ENCODE results near the gene CFHR5. TPM values are rescaled to one million over a fixed set of nuclear protein-coding genes. Genes with fewer than 3 reads are reported as not detected.
"Not testable (repeated sequence)": the region's sequence is repeated elsewhere in the genome, so short reads cannot be mapped to it uniquely, and the experiment has no call there.

The CFHR5 gene
- total and polyA plus RNA-seq, 2 of the 4 experiments (the other 2 are of a cell fraction) = not detected

- no CpG with 5 or more reads among the region's 6 CpGs for WGBS, 2 experiments (ENCODE audit: extremely low coverage in 2 of 2, insufficient read length in 1 of 2)
- in situ Hi-C loops (cut with MboI; ENCODE audit: low sequenced_read_pairs) = not testable (repeated sequence)
These were observed 35.9 kb upstream of the CFHR5 start for GRCh38 chr1:196941474-196941873.

DNA sequence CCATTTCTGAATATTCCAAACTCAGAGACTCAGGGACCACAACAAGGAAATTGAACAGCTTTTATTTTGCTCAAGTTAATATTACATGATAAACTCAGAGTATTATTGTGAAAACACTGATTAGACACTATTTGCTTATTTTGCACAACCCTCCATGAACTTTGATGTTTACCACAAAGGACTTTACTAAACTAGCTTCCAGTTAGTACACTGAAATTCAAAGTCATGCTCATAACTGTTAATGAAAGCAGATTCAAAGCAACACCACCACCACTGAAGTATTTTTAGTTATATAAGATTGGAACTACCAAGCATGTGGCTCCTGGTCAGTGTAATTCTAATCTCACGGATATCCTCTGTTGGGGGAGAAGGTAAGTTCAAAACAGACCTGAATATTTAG is 33.8 kb upstream of the CFHR5 start, which contains the start of gene CFHR2:
Gene CFHR2 (plus strand): TSS at position 171 of the 400 bp plus-strand sequence. CDS start 143 bp downstream, at position 314.
- H4K91ac ChIP-seq (ENCODE audit: insufficient read depth, low read depth, low read length); H3K4me3 ChIP-seq (ENCODE audit: insufficient read depth, low read depth, low read length); H3K9me3 ChIP-seq (ENCODE audit: control insufficient read depth, insufficient read depth, low read length); H3K27me3 ChIP-seq (ENCODE audit: control insufficient read depth, insufficient read depth, low read length); H3K56ac ChIP-seq (ENCODE audit: extremely low read depth, insufficient read depth, low read length); H3K4me1 ChIP-seq (ENCODE audit: control insufficient read depth, insufficient read depth, low read length); H3K27ac ChIP-seq (ENCODE audit: insufficient read depth, low read length); intact Hi-C loops (cut with micrococcal nuclease); H4K8ac ChIP-seq (ENCODE audit: low read depth in 2 of 2, low read length in 2 of 2); H2AFZ ChIP-seq (replicated peaks; ENCODE audit: low read length, poor library complexity); H3K14ac ChIP-seq (replicated peaks; ENCODE audit: low read depth, low read length); H3K23ac ChIP-seq (ENCODE audit: low read depth, low read length); POLR2A ChIA-PET (ENCODE audit: unreplicated experiment); H3K9ac ChIP-seq (ENCODE audit: low read depth, low read length); H2BK5ac ChIP-seq (ENCODE audit: low read depth, low read length, poor library complexity, severe bottlenecking); H3K36me3 ChIP-seq (ENCODE audit: control insufficient read depth, insufficient read depth, low read length); H4K5ac ChIP-seq (ENCODE audit: low read depth, low read length); H3K18ac ChIP-seq (ENCODE audit: low read depth, low read length); H2AK9ac ChIP-seq (replicated peaks; ENCODE audit: low read depth, low read length, poor library complexity); H2AK5ac ChIP-seq (ENCODE audit: low read depth, low read length); H3K4me2 ChIP-seq (ENCODE audit: low read depth, low read length); H2BK20ac ChIP-seq (ENCODE audit: low read depth, low read length); H3K9me1 ChIP-seq (ENCODE audit: insufficient read depth, low read length); dilution Hi-C loops (cut with HindIII; ENCODE audit: low sequenced_read_pairs, unreplicated experiment); BruUV-seq (replicated peaks); DNase-seq; CTCF ChIA-PET; H2BK120ac ChIP-seq (ENCODE audit: low read depth, low read length); H3K79me1 ChIP-seq (ENCODE audit: low read depth in 1 of 2, low read length in 2 of 2); ATAC-seq (ENCODE audit: low read depth); H2BK15ac ChIP-seq (ENCODE audit: low read depth, low read length); H3K4ac ChIP-seq (ENCODE audit: low read depth, low read length); H4K20me1 ChIP-seq (ENCODE audit: insufficient read depth, low read length); in situ Hi-C loops (cut with MboI; ENCODE audit: low sequenced_read_pairs): not testable (repeated sequence)
- WGBS, 2 experiments (ENCODE audit: extremely low coverage in 2 of 2, insufficient read length in 1 of 2) = no CpG with 5 or more reads among the region's 1 CpG

More at GRCh38 chr1:196941474-196941873, 35.9 kb upstream of the CFHR5 start:
- CTCF ChIA-PET; H3K4me1 ChIP-seq (ENCODE audit: control insufficient read depth, insufficient read depth, low read length); H3K36me3 ChIP-seq (ENCODE audit: control insufficient read depth, insufficient read depth, low read length); H2BK15ac ChIP-seq (ENCODE audit: low read depth, low read length); H3K18ac ChIP-seq (ENCODE audit: low read depth, low read length); H3K9me1 ChIP-seq (ENCODE audit: insufficient read depth, low read length); H3K4me2 ChIP-seq (ENCODE audit: low read depth, low read length); H3K4ac ChIP-seq (ENCODE audit: low read depth, low read length); H4K20me1 ChIP-seq (ENCODE audit: insufficient read depth, low read length); DNase-seq; H2BK5ac ChIP-seq (ENCODE audit: low read depth, low read length, poor library complexity, severe bottlenecking); H3K56ac ChIP-seq (ENCODE audit: extremely low read depth, insufficient read depth, low read length); H3K27me3 ChIP-seq (ENCODE audit: control insufficient read depth, insufficient read depth, low read length); H2AK5ac ChIP-seq (ENCODE audit: low read depth, low read length); BruUV-seq (replicated peaks); H2AFZ ChIP-seq (replicated peaks; ENCODE audit: low read length, poor library complexity); H4K8ac ChIP-seq (ENCODE audit: low read depth in 2 of 2, low read length in 2 of 2); H3K23ac ChIP-seq (ENCODE audit: low read depth, low read length); H3K79me1 ChIP-seq (ENCODE audit: low read depth in 1 of 2, low read length in 2 of 2); H4K5ac ChIP-seq (ENCODE audit: low read depth, low read length); H3K27ac ChIP-seq (ENCODE audit: insufficient read depth, low read length); ATAC-seq (ENCODE audit: low read depth); dilution Hi-C loops (cut with HindIII; ENCODE audit: low sequenced_read_pairs, unreplicated experiment); H2AK9ac ChIP-seq (replicated peaks; ENCODE audit: low read depth, low read length, poor library complexity); H4K91ac ChIP-seq (ENCODE audit: insufficient read depth, low read depth, low read length); H3K14ac ChIP-seq (replicated peaks; ENCODE audit: low read depth, low read length); intact Hi-C loops (cut with micrococcal nuclease); H3K9ac ChIP-seq (ENCODE audit: low read depth, low read length); H2BK20ac ChIP-seq (ENCODE audit: low read depth, low read length); H2BK120ac ChIP-seq (ENCODE audit: low read depth, low read length); H3K9me3 ChIP-seq (ENCODE audit: control insufficient read depth, insufficient read depth, low read length); POLR2A ChIA-PET (ENCODE audit: unreplicated experiment); H3K4me3 ChIP-seq (ENCODE audit: insufficient read depth, low read depth, low read length): not testable (repeated sequence)
